ENCODE data around the gene MMP28.

MMP28 gene, protein sequence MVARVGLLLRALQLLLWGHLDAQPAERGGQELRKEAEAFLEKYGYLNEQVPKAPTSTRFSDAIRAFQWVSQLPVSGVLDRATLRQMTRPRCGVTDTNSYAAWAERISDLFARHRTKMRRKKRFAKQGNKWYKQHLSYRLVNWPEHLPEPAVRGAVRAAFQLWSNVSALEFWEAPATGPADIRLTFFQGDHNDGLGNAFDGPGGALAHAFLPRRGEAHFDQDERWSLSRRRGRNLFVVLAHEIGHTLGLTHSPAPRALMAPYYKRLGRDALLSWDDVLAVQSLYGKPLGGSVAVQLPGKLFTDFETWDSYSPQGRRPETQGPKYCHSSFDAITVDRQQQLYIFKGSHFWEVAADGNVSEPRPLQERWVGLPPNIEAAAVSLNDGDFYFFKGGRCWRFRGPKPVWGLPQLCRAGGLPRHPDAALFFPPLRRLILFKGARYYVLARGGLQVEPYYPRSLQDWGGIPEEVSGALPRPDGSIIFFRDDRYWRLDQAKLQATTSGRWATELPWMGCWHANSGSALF

GRCh38 chr17:35795007-35795870, at the start of gene MMP28:
MMP28 (minus strand) TSS chr17:35795641; CDS start chr17:35795377, 264 bp downstream.
- DNase-seq, result peak in 7 of 51 donors; percentile 14 to 49 (median 22)

- no peak for DNase-seq
Observed at GRCh38 chr17:35844547-35844946, 49.1 kb upstream of the MMP28 start.

DNA sequence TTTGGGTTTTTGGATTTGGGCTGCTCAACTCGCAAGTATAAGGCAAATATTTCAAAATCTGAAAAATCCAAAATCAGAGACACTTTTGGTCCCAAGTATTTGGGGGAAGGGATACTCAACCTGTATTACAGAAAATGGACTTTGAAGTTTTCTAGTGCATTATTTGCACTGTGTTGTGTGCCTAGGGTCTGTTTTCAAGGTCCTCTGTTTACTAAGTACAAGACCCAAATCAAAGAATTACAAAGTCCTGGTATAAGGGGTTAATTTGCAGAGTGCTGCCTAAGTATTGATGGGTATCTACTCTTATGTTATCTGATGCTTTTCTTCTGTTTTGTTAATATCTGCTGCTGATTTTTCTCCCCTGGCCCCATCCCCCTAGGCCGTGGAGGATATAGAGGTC, 48.3 kb upstream of the MMP28 start:
- no peak for DNase-seq

DNA sequence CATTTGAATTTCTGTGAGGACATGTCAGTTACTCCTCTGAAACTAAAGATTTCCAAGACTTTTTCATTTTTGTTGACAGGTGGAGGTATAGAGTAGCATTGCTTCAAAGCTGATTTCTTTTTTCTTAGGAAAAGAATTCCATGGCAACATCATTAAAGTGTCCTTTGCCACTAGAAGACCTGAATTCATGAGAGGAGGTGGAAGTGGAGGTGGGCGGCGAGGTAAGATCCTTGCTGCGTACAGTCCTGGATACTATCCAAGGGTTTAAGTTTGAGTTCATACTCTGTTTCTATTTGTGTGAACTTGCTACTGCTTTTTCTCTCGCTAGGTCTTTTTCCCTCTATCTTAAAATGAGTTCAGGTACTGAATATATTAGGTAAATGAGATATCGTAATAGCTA, 46.8 kb upstream of the MMP28 start:
- no peak for DNase-seq

- DNase-seq, result peak in 1 of 51 donors; percentile 22
Observed at GRCh38 chr17:35841505-35841904, 46.1 kb upstream of the MMP28 start.

- DNase-seq, result no peak
Observed at GRCh38 chr17:35841101-35841500, 45.7 kb upstream of the MMP28 start.

GRCh38 chr17:35825206-35825605, 29.8 kb upstream of the MMP28 start:
- DNase-seq, result no peak

GRCh38 chr17:35821308-35821707, 25.9 kb upstream of the MMP28 start:
- DNase-seq, result no peak

DNA sequence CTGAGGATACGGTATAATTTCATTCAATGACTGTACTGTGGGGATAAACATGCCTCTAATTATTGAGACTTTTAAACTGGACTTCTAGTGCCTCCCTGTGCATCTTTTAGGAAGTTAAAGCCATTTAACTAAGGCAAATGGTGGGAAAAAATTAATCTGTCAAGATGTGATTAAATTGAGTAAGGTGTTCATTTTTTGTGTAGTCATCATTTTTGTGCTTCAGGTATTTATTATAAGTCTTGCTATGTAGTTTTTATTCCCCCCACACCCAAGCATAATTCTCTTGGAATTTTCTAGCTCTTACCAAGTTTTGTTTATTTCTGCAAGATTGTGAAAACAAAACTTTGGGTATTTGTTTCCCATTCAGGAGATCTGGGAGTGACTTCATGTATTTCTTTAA, 24.0 kb upstream of the MMP28 start:
- DNase-seq, result no peak

GRCh38 chr17:35817196-35817595, 21.8 kb upstream of the MMP28 start:
- no peak for DNase-seq

- DNase-seq, result no peak
Observed at GRCh38 chr17:35816723-35817122, 21.3 kb upstream of the MMP28 start.

GRCh38 chr17:35812456-35812855, 17.0 kb upstream of the MMP28 start:
- no peak for DNase-seq

GRCh38 chr17:35811759-35812158, 16.3 kb upstream of the MMP28 start:
- no peak for DNase-seq

GRCh38 chr17:35809855-35810461, 14.5 kb upstream of the MMP28 start:
- DNase-seq, result peak in 2 of 51 donors; percentile 56 to 60

DNA sequence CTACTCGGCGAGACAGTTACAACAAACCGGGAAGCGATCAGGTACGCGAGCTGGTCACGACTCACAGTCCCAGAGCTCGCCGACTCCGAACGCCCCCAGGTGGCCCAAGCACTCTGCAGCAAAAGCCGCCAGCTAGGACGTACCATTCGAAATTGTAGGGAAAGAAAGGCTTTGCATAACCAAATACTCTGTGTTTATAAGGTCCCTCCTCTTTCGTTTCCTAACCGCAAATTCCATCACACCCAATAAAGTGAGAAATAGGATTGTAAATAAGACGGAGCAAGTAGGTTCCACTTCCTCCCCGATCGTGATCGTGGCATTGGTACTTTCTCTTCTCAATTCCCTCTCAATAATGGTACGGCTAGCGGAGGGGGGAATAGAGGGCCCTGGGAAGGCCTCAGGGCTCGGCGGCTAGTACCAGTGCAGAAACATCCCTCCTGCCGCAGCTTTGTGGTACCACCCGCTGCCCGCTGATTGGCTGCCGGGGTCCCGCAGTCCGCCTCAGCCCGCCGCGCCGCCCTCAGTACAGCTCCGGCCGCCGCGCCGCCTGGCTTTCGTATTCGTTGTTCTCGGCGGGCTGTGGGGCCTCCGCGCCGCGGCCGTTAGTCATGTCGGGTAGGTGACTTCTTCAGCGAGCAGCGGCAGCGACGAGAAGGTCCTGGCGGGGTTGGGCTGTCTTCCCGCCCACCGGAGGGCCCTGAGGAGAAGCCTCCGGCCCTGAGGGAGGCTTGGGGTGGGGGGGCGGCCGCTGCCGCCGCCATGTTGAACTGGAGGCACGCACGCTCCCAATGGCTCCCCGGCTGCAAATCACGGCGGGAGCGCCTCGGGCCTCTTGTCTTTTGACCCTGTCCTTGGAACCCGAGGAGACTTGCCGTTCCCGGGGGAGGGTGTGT, 13.8 kb upstream of the MMP28 start, which contains the start of gene TAF15:
TSS of gene TAF15 (plus strand) at position 523 of the 893 bp plus-strand sequence. CDS start at position 609, 86 bp downstream.
- peak; percentile 78 to 98 (median 94) for DNase-seq

DNA sequence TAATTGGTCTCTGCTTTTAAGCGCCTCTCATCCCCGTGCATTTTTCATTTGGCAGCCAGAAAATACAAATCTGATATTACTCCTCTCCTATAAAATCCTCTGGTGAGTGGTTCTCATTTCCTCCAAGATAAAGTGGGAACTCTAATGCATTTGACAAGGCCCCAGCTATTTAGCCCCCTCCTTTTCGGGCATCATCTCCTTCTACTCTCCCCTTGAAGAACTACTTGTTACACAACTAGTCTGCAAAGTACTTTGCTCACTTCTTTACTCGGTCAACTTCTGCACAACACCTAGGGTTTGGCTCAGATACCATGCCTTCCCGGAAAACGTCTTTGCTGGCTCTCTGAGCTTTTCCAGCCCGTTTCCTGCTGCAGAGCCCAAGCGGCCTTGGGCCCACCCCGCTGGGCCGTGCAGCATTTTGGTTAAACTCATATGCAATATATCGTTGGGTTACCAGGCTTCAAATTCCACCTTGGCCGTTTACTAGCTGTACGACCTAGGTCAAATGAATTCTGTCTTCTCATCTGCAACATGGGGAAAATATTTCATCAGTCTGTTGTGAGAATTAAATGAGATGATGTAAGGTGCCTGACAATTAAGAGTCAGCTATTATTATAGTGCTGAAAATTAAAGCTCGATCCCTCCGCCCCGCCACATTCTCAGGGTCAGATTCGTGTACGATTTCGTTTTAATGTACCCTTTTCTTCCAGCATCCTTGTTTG, 13.0 kb upstream of the MMP28 start:
- no peak for DNase-seq

- no peak for DNase-seq
Observed at GRCh38 chr17:35807371-35808144, 12.1 kb upstream of the MMP28 start.

DNA sequence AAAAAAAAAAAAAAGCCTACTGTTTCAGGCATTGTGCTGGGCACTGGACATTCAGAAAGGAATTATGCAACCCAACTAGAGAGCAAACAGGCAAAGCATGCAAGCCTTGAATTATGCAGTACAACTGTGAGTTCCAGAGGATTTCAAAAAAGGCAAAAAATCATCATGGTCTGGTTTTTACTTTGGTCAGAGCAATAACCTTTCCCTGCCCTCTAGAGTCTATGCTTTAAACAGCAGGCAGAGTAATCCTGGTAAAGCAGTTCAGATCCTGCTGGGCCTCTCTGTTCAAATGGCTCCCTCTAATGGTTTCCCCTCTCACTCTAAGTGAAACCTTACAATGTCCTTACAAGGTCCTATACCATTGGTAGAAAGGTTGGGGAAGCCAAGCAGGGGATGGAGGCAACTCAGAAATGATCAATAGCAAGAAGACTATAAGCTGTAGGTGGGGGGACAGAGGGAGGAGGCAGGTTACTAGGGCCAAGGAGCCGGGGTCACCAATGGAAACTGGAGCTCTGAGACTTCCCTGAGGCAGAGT, 9.3 kb upstream of the MMP28 start:
- peak in 18 of 51 donors; percentile 9 to 73 (median 30) for DNase-seq

Measured in hypothalamus (tissue), 51 donors.